GM18870 (cell line): ENCODE measurements around the gene GPR143.

Source experiments
- ATAC-seq: cut with Tn5 transposase; IDR thresholded peaks from one replicate; pipeline ENCODE4 v1.9.1; 2021; ENCODE audit warnings: moderate library complexity; ENCODE audit not compliant: unreplicated experiment

GPR143 gene

GRCh38 chrX:9676306-9676705, 89.3 kb downstream of the GPR143 start:
- no peak for ATAC-seq
